Measurements from ENCODE around the gene CD200R1L.
"Not testable (repeated sequence)": the region's sequence is repeated elsewhere in the genome, so short reads cannot be mapped to it uniquely, and the experiment has no call there.

Gene CD200R1L

DNA sequence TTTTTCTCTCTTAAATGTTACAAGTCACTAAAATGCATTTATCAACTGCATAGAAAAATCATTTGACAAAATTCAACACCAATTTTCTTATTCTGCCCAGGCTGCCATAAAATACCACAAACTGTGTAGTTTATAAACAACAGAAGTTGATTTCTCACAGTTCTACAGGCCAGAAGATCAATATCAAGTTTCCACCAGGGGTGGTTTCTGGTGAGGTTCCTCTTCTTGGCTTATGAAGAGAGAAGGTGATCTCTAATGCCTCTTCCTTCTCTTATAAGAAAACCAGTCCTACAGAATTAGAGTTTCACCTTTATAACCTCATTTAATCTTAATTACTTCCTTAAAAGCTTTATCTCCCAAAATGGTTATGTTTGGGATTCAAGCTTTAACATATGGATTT lies 10.9 kb upstream of the CD200R1L start:
- FAIRE-seq (no peak), DNase-seq (ENCODE audit: insufficient read length, low spot score) (no peak)
- TF ChIP-seq, protein P1, sequence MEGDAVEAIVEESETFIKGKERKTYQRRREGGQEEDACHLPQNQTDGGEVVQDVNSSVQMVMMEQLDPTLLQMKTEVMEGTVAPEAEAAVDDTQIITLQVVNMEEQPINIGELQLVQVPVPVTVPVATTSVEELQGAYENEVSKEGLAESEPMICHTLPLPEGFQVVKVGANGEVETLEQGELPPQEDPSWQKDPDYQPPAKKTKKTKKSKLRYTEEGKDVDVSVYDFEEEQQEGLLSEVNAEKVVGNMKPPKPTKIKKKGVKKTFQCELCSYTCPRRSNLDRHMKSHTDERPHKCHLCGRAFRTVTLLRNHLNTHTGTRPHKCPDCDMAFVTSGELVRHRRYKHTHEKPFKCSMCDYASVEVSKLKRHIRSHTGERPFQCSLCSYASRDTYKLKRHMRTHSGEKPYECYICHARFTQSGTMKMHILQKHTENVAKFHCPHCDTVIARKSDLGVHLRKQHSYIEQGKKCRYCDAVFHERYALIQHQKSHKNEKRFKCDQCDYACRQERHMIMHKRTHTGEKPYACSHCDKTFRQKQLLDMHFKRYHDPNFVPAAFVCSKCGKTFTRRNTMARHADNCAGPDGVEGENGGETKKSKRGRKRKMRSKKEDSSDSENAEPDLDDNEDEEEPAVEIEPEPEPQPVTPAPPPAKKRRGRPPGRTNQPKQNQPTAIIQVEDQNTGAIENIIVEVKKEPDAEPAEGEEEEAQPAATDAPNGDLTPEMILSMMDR (IDR thresholded peaks at IDR 0.05; ENCODE audit: insufficient read depth, missing control alignments), result no peak

- DNase-seq (ENCODE audit: insufficient read length, low spot score) (no peak), FAIRE-seq (no peak)
- TF ChIP-seq, protein P1 (IDR thresholded peaks at IDR 0.05; ENCODE audit: insufficient read depth, missing control alignments), result no peak
Observed at GRCh38 chr3:112856537-112856936, 9.9 kb upstream of the CD200R1L start.

- TF ChIP-seq, protein P1 (IDR thresholded peaks at IDR 0.05; ENCODE audit: insufficient read depth, missing control alignments), result no peak
- DNase-seq (ENCODE audit: insufficient read length, low spot score), result no peak
- FAIRE-seq, result no peak
Observed at GRCh38 chr3:112855883-112856282, 9.2 kb upstream of the CD200R1L start.

- not testable (repeated sequence) for FAIRE-seq; DNase-seq (ENCODE audit: insufficient read length, low spot score)
Observed at GRCh38 chr3:112855074-112855473, 8.4 kb upstream of the CD200R1L start.

- FAIRE-seq (no peak), DNase-seq (ENCODE audit: insufficient read length, low spot score) (no peak)
- TF ChIP-seq, protein P1 (IDR thresholded peaks at IDR 0.05; ENCODE audit: insufficient read depth, missing control alignments), result no peak
Observed at GRCh38 chr3:112848196-112848595, 1.5 kb upstream of the CD200R1L start.

DNA sequence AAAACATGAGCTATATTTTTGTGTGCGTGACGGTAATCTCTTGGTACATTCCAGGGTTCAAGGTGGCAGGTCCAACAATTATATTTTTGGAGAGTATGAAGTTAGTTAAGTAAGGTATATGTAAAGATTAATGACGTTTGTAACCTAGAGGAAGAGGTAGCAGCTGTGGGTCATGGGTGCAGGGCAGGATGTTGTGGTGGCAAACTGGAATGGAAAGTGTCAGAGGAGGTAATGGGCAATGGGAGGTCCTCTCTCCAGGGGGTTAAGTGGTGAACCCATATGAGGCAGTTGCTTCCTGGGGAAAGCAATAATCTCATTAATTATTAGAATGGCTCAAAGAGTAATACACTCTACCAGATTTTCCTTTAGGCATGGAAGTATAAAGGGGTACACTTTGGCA lies 1.0 kb upstream of the CD200R1L start:
- TF ChIP-seq, protein P1 (IDR thresholded peaks at IDR 0.05; ENCODE audit: insufficient read depth, missing control alignments), result no peak
- no peak for FAIRE-seq
- no peak for DNase-seq (ENCODE audit: insufficient read length, low spot score)

GRCh38 chr3:112845772-112846171 lies 892 bp downstream of the CD200R1L start:
- FAIRE-seq (no peak), DNase-seq (ENCODE audit: insufficient read length, low spot score) (no peak)
- TF ChIP-seq, protein P1 (IDR thresholded peaks at IDR 0.05; ENCODE audit: insufficient read depth, missing control alignments), result no peak

GRCh38 chr3:112829046-112829445 lies 17.6 kb downstream of the CD200R1L start:
- no peak for FAIRE-seq
- DNase-seq (ENCODE audit: insufficient read length, low spot score), result no peak

More at GRCh38 chr3:112829046-112829445, 17.6 kb downstream of the CD200R1L start:
- TF ChIP-seq, protein P1 (IDR thresholded peaks at IDR 0.05; ENCODE audit: insufficient read depth, missing control alignments), result no peak

Data from D721Med (cell line).